PC-3 (cell line): ENCODE data around the gene BACH2.

Experiments
- CTCF ChIP-seq: fragments of 300-600 bp; sonication (generic); conservative IDR thresholded peaks from 2 replicates; pipeline ENCODE4 v1.5.1; 2017; ENCODE audit warnings: antibody characterized with exemption, low read depth, mild to moderate bottlenecking, low read length
- EZH2phosphoT487 ChIP-seq: fragments of 300-600 bp; sonication (generic); IDR thresholded peaks from 2 replicates; pipeline ENCODE4 v1.6.1; 2018; ENCODE audit warnings: mild to moderate bottlenecking, antibody characterized with exemption, low read length, borderline replicate concordance

DNA sequence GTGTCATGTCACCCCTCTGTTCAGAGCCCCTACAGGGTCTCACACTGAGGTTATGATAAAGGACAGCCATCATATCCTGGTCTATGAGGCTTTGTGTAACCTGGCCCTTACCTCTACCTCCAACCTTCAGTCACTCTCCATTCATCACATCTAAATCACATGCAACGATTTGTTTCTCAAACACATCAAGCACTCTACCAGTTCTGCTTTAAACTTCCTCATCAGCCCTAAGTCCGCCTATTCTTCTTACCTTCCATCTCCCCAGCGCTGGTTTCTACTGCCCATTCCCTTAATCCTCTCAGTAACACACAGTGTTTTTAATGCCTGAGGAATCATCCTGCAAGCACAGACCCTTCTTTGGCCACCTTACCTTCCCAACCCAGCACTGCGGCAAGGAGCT is 17.9 kb upstream of the BACH2 start:
- no peak for TF ChIP-seq CTCF
- TF ChIP-seq EZH2phosphoT487, result no peak
